ENCODE results near the gene RPP25.
"Not testable (repeated sequence)": the region's sequence is repeated elsewhere in the genome, so short reads cannot be mapped to it uniquely, and the experiment has no call there.

Gene RPP25

DNA sequence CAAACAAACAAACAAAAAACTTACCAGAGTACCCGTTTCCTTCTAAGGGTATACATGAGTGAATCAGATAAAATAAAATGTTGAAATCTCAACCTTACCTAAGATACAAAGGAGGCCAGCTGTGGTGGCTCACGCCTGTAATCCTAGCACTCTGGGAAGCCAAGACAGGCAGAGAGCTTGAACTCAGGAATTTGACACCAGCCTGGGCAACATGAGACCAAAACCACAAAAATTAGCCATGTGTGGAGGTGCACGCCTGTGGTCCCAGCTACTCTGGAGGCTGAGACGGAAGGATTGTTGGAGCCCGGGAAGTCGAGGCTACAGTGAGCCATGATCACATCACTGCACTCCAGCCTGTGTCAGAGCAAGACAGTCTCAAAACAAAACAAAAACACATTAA lies 38.9 kb downstream of the RPP25 start:
- POLR2A ChIA-PET: no interaction called here
- CTCF ChIA-PET: interaction anchor here (1.0 to 6.7 kb wide), 8 partner anchors 9 to 286 kb away, joined by 3 to 47 read pairs (median 4); partner anchors contain the start of gene FAM219B
- TF ChIP-seq, protein P1, sequence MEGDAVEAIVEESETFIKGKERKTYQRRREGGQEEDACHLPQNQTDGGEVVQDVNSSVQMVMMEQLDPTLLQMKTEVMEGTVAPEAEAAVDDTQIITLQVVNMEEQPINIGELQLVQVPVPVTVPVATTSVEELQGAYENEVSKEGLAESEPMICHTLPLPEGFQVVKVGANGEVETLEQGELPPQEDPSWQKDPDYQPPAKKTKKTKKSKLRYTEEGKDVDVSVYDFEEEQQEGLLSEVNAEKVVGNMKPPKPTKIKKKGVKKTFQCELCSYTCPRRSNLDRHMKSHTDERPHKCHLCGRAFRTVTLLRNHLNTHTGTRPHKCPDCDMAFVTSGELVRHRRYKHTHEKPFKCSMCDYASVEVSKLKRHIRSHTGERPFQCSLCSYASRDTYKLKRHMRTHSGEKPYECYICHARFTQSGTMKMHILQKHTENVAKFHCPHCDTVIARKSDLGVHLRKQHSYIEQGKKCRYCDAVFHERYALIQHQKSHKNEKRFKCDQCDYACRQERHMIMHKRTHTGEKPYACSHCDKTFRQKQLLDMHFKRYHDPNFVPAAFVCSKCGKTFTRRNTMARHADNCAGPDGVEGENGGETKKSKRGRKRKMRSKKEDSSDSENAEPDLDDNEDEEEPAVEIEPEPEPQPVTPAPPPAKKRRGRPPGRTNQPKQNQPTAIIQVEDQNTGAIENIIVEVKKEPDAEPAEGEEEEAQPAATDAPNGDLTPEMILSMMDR (IDR thresholded peaks at IDR 0.05; ENCODE audit: control extremely low read depth, extremely low read depth, low read depth, missing control alignments): no peak
- DNase-seq (ENCODE audit: extremely low spot score): no peak

DNA sequence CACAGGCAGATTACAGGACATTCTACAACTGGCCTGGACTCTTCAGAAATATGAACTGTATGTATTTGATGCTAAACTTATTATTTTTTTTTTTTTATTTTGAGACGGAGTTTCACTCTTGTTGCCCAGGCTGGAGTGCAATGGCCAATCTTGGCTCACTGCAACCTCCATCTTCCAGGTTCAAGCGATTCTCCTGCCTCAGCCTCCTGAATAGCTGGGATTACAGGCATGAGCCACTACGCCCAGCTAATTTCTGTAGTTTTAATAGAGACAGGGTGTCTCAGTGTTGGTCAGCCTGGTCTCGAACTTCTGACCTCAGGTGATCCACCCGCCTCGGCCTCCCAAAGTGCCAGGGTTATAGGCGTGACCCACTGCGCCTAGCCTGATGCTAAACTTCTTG lies 42.8 kb downstream of the RPP25 start:
- POLR2A ChIA-PET; DNase-seq (ENCODE audit: extremely low spot score): not testable (repeated sequence)
- CTCF ChIA-PET: interaction anchor here (6.0 kb wide), 1 partner anchor 11 kb away, joined by 53 read pairs; no protein-coding TSS in a partner anchor

DNA sequence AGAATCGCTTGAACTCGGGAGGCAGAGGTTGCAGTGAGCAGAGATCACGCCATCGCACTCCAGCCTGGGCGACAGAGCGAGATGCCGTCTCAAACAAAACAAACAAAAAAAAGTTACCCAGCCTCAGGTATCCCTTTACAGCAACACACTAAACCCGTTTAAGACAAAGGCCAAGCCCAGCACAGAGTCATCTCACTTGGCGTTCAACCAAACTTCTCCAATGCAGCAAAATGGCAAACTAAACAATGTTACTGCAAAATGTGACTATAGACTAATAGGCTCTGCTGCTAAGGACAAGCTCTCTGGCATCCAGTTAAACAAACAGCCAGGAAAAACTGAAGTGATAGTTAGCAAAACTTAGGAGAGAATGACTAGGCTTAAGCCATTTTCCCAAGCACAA lies 43.5 kb downstream of the RPP25 start:
- CTCF ChIA-PET: interaction anchor here (1.5 to 6.0 kb wide), 2 partner anchors 11 to 16 kb away, joined by 3 to 53 read pairs; no protein-coding TSS in a partner anchor
- TF ChIP-seq, protein P1 (IDR thresholded peaks at IDR 0.05; ENCODE audit: control extremely low read depth, extremely low read depth, low read depth, missing control alignments): no peak
- no peak for DNase-seq (ENCODE audit: extremely low spot score)
- POLR2A ChIA-PET: no interaction called here

DNA sequence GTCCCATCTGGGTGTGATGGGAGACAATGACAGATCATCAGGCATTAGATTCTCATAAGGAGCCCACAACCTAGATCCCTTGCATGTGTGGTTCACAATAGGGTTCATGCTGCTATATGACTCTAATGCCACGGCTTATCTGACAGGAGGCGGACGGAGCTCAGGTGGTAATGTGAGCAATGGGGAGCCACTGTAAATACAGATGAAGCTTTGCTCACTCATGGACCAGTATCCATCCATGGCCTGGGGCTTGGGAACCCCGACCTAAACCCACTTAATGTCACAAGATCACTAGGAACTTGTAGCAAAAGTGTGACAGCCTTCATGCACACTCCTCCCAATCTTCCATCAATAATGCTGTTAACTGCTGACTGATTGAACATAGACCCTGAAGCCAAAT lies 47.9 kb downstream of the RPP25 start:
- POLR2A ChIA-PET: no interaction called here
- CTCF ChIA-PET: interaction anchor here (0.8 to 3.0 kb wide), 4 partner anchors 8 to 51 kb away, joined by 3 to 9 read pairs (median 6); no protein-coding TSS in a partner anchor
- no peak for DNase-seq (ENCODE audit: extremely low spot score)
- TF ChIP-seq, protein P1 (IDR thresholded peaks at IDR 0.05; ENCODE audit: control extremely low read depth, extremely low read depth, low read depth, missing control alignments): no peak

DNA sequence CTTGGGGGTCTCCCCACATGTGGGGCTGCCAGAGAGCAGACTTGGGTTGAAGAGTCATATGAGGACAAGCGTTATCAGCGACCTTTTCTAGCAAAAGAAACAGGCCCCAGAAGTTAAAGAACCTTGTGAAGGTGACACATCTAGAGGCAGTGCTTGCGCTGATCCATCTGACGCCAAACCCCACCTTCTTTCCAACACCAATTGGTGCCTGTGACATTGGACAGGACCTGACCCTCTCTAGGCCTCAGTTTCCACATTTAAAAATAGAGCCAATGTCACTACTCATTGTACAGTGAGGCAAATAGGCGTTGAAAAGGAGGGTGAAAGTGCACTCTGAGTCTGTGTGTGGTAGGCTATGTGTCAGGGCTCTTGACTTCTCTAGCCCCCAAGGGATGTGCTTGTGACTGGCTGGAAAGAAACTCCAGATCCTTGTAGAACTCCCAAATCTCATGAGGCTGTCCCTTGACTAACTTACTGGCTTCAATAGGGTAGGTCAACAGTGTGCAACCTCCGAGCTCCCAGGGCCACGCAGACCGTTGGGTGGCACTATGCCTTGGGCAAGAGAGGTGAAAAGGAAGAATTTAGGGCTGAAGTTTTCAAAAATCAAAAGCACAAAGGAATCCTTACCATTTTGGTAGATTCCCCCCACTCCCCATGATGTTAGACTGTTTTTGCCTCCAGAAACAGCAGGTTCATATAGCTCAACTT lies 49.3 kb downstream of the RPP25 start:
- TF ChIP-seq, protein P1 (IDR thresholded peaks at IDR 0.05; ENCODE audit: control extremely low read depth, extremely low read depth, low read depth, missing control alignments): no peak
- CTCF ChIA-PET: interaction anchor here (0.7 to 3.0 kb wide), 11 partner anchors 10 to 297 kb away, joined by 3 to 16 read pairs (median 5); partner anchors contain the start of gene ULK3
- no peak for DNase-seq (ENCODE audit: extremely low spot score)
- POLR2A ChIA-PET: interaction anchor here (0.6 to 0.7 kb wide), 3 partner anchors 11 to 126 kb away, joined by 3 to 10 read pairs (median 5); no protein-coding TSS in a partner anchor

DNA sequence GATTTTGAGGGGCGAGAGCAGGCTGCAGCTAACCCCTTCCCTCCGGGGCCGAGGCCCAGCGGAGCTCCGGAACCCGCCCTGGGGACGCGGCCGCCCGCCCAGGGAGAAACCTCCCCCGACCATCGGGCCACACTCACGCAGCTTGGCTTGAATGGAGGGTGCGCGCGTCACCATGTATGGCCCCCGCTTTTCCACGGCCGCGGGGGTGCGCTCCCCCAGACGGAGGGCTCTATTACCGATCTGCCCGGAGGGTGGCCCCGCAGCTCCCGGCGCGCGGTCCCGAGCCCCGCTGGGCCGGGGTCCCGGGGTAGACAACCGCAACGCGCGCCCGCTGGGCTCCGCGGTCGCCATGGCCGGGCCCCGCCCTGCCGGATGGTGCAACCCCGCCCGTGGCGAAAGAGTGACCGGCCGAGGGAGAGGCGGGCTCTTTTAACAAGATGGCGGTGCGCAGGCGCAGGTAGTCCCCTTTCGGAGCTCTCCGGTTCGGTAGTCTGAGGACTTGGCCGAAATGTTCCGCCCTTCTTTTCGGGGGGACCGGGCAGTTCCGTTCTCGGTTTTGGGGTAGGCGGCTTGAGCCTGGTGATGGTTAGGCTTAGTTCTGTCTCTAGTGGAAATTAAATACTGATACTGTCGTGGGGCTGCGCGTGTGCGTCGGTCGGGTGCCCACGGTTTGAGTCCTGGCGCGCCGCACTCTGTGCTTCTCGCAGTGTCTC lies 50.0 kb downstream of the RPP25 start, which contains the start of gene FAM219B:
Gene FAM219B, minus strand, starts transcription at position 402 of the 713 bp plus-strand sequence. Its CDS starts 51 bp downstream, at position 351.
- ChIA-PET CTCF (interaction anchor here (0.7 to 3.0 kb wide), 12 partner anchors 9 to 298 kb away, joined by 3 to 16 read pairs (median 4); partner anchors contain the start of gene ULK3), POLR2A (interaction anchor here (0.6 to 1.0 kb wide), 4 partner anchors 8 to 233 kb away, joined by 3 read pairs; no protein-coding TSS in a partner anchor)
- TF ChIP-seq, protein P1 (IDR thresholded peaks at IDR 0.05; ENCODE audit: control extremely low read depth, extremely low read depth, low read depth, missing control alignments): no peak
- peak; percentile 97 for DNase-seq (ENCODE audit: extremely low spot score)

Data from GM10248 (cell line).